ENCODE results near the gene LGALS3BP. TPM values are rescaled to one million over a fixed set of nuclear protein-coding genes. Genes with fewer than 3 reads are reported as not detected.

The LGALS3BP gene
- total and polyA plus RNA-seq, 2 of the 8 experiments (the other 6 are each of a cell fraction or from before 2014, with no cell fraction given), result 56.1 to 61.6 TPM

DNA sequence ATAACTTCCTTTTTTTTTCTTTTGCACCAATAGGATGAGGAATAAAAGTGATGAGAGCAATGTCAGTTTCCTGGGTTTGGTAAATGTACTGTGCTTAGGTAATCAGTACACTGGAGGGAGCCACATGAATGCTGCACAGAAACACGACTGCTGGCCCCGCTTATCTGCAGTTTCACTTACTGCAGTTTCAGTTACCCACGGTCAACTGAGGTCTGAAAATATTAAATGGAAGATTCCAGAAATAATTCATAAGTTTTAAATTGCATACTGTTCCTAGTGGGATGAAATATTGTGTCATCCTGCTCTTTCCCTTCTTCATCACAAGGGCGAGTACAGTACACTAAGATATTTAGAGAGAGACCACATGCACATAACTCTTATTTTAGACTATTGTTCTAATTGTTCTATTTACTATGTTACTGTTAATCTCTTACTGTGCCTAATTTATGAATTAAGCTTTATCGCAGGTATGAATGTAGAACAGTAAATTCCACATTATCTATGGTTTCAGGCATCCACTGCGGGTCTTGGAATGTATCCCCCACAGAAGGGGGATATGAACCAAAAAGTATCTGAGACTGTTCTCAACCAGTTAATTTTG lies 6.4 kb upstream of the LGALS3BP start:
- Histone ChIP-seq H3K4me2 (ENCODE audit: insufficient read depth in 1 of 2, low read depth in 2 of 2, low read length in 2 of 2) (peak overlapping the region in 1 of 2 experiments; percentile 36; a peak in 2 of 4 replicates), H2BK12ac (ENCODE audit: low read depth, low read length) (no peak overlapping the region), H2BK20ac (ENCODE audit: low read length) (no peak overlapping the region), H3K9me3 (ENCODE audit: insufficient read depth in 2 of 2, low read depth in 1 of 2, low read length in 1 of 2) (no peaks in the 10 kb centered on the region), H4K91ac (replicated peaks; ENCODE audit: insufficient read length, low read length) (no peak overlapping the region), H3K4ac (replicated peaks; ENCODE audit: insufficient read length, low read depth, low read length) (no peak overlapping the region), H4K20me1 (replicated peaks in 1 of 2; ENCODE audit: control insufficient read depth in 1 of 2, insufficient read depth in 2 of 2, low read length in 2 of 2) (no peaks in the 10 kb centered on the region), H2AK5ac (ENCODE audit: low read depth, low read length) (no peak overlapping the region), H3K9ac (replicated peaks in 1 of 4; ENCODE audit: extremely low read depth in 1 of 4, low read depth in 3 of 4, low read length in 3 of 4) (no peak overlapping the region), H3K27ac (ENCODE audit: low read depth, low read length) (no peak overlapping the region), H2BK5ac (ENCODE audit: low read depth, low read length) (no peak overlapping the region), H3K23me2 (ENCODE audit: low read depth, low read length) (no peaks in the 10 kb centered on the region), H3K14ac (ENCODE audit: insufficient read length) (no peak overlapping the region), H3K18ac (ENCODE audit: extremely low read depth, low read length) (no peak overlapping the region), H4K8ac (ENCODE audit: extremely low read depth, insufficient read depth, low read length) (no peak overlapping the region), H3K4me3 (ENCODE audit: extremely low read depth in 1 of 4, insufficient read depth in 2 of 4, low read depth in 3 of 4, low read length in 4 of 4) (peak overlapping the region in 1 of 4 experiments; percentile 4; a peak in 1 of 8 replicates), H2AFZ (ENCODE audit: low read length) (no peak overlapping the region; the same call in 1 of the 2 replicates), H3K27me3 (replicated peaks in 1 of 4; ENCODE audit: control insufficient read depth in 3 of 4, extremely low read depth in 1 of 4, insufficient read depth in 3 of 4, low read length in 3 of 4) (no peaks in the 10 kb centered on the region), H3K79me2 (ENCODE audit: control insufficient read depth in 1 of 2, insufficient read depth in 2 of 2, low read length in 2 of 2) (no peaks in the 10 kb centered on the region), H3K23ac (ENCODE audit: insufficient read length) (no peak overlapping the region), H2BK120ac (replicated peaks; ENCODE audit: low read depth, low read length) (no peak overlapping the region), H3K4me1 (replicated peaks in 1 of 4; ENCODE audit: control insufficient read depth in 3 of 4, insufficient read depth in 4 of 4, low read length in 3 of 4) (no peaks in the 10 kb centered on the region; a peak in 1 of 7 replicates), H3K56ac (replicated peaks; ENCODE audit: insufficient read length, low read depth, low read length) (no peak overlapping the region), H3K79me1 (ENCODE audit: low read depth, low read length) (no peaks in the 10 kb centered on the region), H2BK15ac (ENCODE audit: low read length) (no peak overlapping the region), H3K36me3 (ENCODE audit: control insufficient read depth in 2 of 4, insufficient read depth in 4 of 4, low read length in 3 of 4) (peaks cover 0 to 2% (median 0%) of the 10 kb centered on the region in 4 experiments; a peak in 2 of 8 replicates), H4K5ac (ENCODE audit: insufficient read length, low read depth, low read length) (no peak overlapping the region)
- no peak for FAIRE-seq
- ChIA-PET CTCF (ENCODE audit: partially characterized antibody) (interaction anchor here (1.0 to 1.8 kb wide), 2 partner anchors 10 to 13 kb away, joined by 3 to 4 read pairs; no protein-coding TSS in a partner anchor), POLR2A (ENCODE audit: partially characterized antibody) (interaction anchor here (0.7 to 1.2 kb wide), 2 partner anchors 66 to 1102 kb away, joined by 3 read pairs; no protein-coding TSS in a partner anchor)
- no peak for DNase-seq (ENCODE audit: low read depth in 1 of 2, low spot score in 2 of 2)
- 84% methylated on average over 6 of the region's 6 CpGs; no CpG with 5 or more reads in 1 of the 2 experiments for WGBS, 2 experiments (ENCODE audit: extremely low coverage in 1 of 2, insufficient coverage in 1 of 2, insufficient read length in 1 of 2, insufficient replicate concordance in 2 of 2, low coverage in 1 of 2, low lambda C conversion rate in 2 of 2, missing lambda C conversion rate in 1 of 2)
- TF ChIP-seq CBX5 (IDR thresholded peaks at IDR 0.05; ENCODE audit: low read depth, low read length), result no peak
- TF ChIP-seq RAD21 (IDR thresholded peaks at IDR 0.05 in 1 of 2, conservative IDR thresholded peaks at IDR 0.05 in 1 of 2; ENCODE audit: low read depth in 2 of 2, low read length in 2 of 2), result peak in 1 of 2 experiments; percentile 20; a peak in 2 of 4 replicates
- TF ChIP-seq ATF2 (IDR thresholded peaks at IDR 0.05; ENCODE audit: low read length), result no peak

All from H1 (cell line).